Mesendoderm (in vitro differentiated cells): ENCODE results near the gene TRIM22.

ENCODE experiments used
- DNase-seq: peaks from one replicate; pipeline ENCODE4 v3.0.0; 2013
- H2AK5ac ChIP-seq: 2 replicates; pipeline ENCODE4 v1.6.1; 2013; ENCODE audit warnings: low read length, inconsistent platforms
- H2BK120ac ChIP-seq: 2 replicates; pipeline ENCODE4 v1.6.1; 2013; ENCODE audit warnings: low read depth, mild to moderate bottlenecking, low read length, moderate library complexity, mixed read lengths
- H2BK15ac ChIP-seq: replicated peaks from 2 replicates; pipeline ENCODE4 v1.6.1; 2013; ENCODE audit warnings: low read depth, mild to moderate bottlenecking, moderate library complexity
- H2BK5ac ChIP-seq: 2 replicates; pipeline ENCODE4 v1.6.1; 2013; ENCODE audit warnings: low read length, inconsistent platforms
- H3K18ac ChIP-seq: 2 replicates; pipeline ENCODE4 v1.6.1; 2013; ENCODE audit warnings: mild to moderate bottlenecking, low read length, mixed read lengths
- H3K23ac ChIP-seq: one replicate; pipeline ENCODE4 v1.6.1; 2013; ENCODE audit warnings: low read length
- H3K27ac ChIP-seq: 2 replicates; pipeline ENCODE4 v1.5.1; 2013; ENCODE audit warnings: low read depth, mild to moderate bottlenecking, inconsistent platforms, low read length, moderate library complexity
- H3K27me3 ChIP-seq: 2 replicates; pipeline ENCODE4 v1.6.1; 2013; ENCODE audit warnings: low read length, control low read depth, mild to moderate bottlenecking, inconsistent platforms; ENCODE audit not compliant: insufficient read depth, poor library complexity
- H3K36me3 ChIP-seq: 2 replicates; pipeline ENCODE4 v1.6.1; 2013; ENCODE audit warnings: low read length, inconsistent platforms; ENCODE audit not compliant: control insufficient read depth, insufficient read depth
- H3K4ac ChIP-seq: one replicate; pipeline ENCODE4 v1.6.1; 2013; ENCODE audit warnings: low read depth, mild to moderate bottlenecking, low read length, moderate library complexity
- H3K4me1 ChIP-seq: 2 replicates; pipeline ENCODE4 v1.6.1; 2013; ENCODE audit warnings: low read depth, low read length, inconsistent platforms; ENCODE audit not compliant: control insufficient read depth
- H3K4me2 ChIP-seq: 2 replicates; pipeline ENCODE4 v1.6.1; 2013; ENCODE audit warnings: low read length
- H3K4me3 ChIP-seq: 2 replicates; pipeline ENCODE4 v1.5.1; 2013; ENCODE audit warnings: mild to moderate bottlenecking, low read length
- H3K56ac ChIP-seq: one replicate; pipeline ENCODE4 v1.6.1; 2013; ENCODE audit warnings: low read length
- H3K79me1 ChIP-seq: 2 replicates; pipeline ENCODE4 v1.6.1; 2013; ENCODE audit warnings: low read length, inconsistent platforms
- H3K79me2 ChIP-seq: 2 replicates; pipeline ENCODE4 v1.6.1; 2013; ENCODE audit warnings: mild to moderate bottlenecking, low read length; ENCODE audit not compliant: control insufficient read depth, insufficient read depth
- H3K9ac ChIP-seq: 2 replicates; pipeline ENCODE4 v1.6.1; 2013; ENCODE audit warnings: low read length, inconsistent platforms
- H4K5ac ChIP-seq: one replicate; pipeline ENCODE4 v1.6.1; 2013; ENCODE audit warnings: low read length
- H4K8ac ChIP-seq: one replicate; pipeline ENCODE4 v1.6.1; 2013; ENCODE audit warnings: low read depth, mild to moderate bottlenecking, control low read depth, low read length, moderate library complexity
- WGBS: extraction: QIAGEN DNeasy Blood & Tissue Kit; methylation state at CpG from one replicate; pipeline ENCODE4 v1.1.7; 2013; ENCODE audit warnings: low lambda C conversion rate, missing lambda C conversion rate; ENCODE audit not compliant: insufficient coverage; ENCODE audit errors: extremely low coverage; 5-methylcytosine and 5-hydroxymethylcytosine counted together

The TRIM22 gene

DNA sequence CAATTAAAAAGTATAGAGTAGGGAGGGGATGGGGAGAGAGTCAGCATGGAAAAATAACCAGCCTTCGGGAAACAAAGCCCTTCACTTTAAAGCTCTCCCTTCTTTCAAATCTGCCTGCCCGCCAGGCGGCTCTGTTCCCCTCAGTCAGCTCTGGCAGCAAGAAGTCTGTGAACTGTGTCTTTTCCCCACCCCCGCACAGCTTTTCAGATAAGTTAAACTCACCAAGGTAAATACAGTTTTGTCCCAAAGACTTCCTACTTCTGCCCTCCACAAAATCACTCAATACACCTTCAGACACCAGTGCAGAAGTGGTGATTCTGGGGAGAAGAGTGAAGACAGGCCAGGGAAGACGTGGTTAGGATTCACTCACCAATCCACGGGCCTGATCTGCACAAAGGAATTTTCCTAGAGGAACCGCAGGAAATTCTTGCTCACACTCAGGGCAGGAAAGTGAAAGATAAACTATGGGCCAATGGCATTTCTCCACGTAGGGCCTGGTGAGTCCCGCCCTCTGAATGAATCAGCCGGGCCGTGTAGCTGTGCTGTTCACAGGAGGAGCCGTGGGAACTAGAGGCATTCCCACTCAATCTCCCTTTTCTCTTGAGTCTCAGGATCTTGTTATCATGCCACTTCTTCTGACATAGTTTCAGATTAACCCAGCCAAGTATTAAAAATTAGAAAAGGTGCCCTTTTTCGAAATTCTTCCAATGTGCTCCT lies 4.8 kb upstream of the TRIM22 start, which contains the start of gene TRIM5:
TRIM5 (minus strand) TSS at position 429 of the 717 bp plus-strand sequence. CDS start 4,897 bp downstream, outside the sequence.
- no peaks in the 10 kb centered on the region for H3K79me2 ChIP-seq
- peak within 1 kb of the TSS; percentile 4 for H3K4me3 ChIP-seq
- H3K4me2 ChIP-seq: peak within 1 kb of the TSS; percentile 39
- DNase-seq: peak; percentile 98
- H2BK5ac ChIP-seq: no peak within 1 kb of the TSS
- H4K8ac ChIP-seq: no peak within 1 kb of the TSS
- peak within 1 kb of the TSS; percentile 69 for H3K27ac ChIP-seq
- H3K9ac ChIP-seq: peak within 1 kb of the TSS; percentile 53
- H3K18ac ChIP-seq: peak within 1 kb of the TSS; percentile 90
- H3K23ac ChIP-seq: no peak within 1 kb of the TSS
- peaks cover 1% of the 10 kb centered on the region for H3K79me1 ChIP-seq
- no peaks in the 10 kb centered on the region for H3K4me1 ChIP-seq
- peak within 1 kb of the TSS; percentile 72 for H3K56ac ChIP-seq
- no peaks in the 10 kb centered on the region for H3K27me3 ChIP-seq
- no peaks in the 10 kb centered on the region for H3K36me3 ChIP-seq
- WGBS: no CpG with 5 or more reads among the region's 13 CpGs
- peak within 1 kb of the TSS; percentile 70 for H3K4ac ChIP-seq
- H4K5ac ChIP-seq: no peak within 1 kb of the TSS
- H2BK120ac ChIP-seq: peak within 1 kb of the TSS; percentile 74
- peak within 1 kb of the TSS; percentile 25 for H2BK15ac ChIP-seq
- no peak within 1 kb of the TSS for H2AK5ac ChIP-seq

DNA sequence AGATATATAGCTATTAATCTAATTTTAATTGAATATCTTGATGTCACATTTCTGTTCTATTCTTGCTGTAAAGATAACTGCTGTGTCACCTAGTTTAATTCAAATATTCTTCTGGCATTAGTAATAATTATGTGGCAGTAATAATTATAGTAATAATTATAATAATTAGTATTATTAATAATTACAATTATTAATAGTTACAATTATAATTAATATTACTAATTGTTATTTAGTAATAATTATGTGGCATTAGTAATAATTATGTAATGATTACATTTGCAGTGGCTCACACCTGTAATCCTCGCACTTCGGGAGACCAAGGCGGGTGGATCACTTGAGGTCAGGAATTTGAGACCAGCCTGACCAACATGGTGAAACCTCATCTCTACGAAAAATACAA lies 3.2 kb upstream of the TRIM22 start:
- Histone ChIP-seq H3K27ac (no peak overlapping the region), H3K4me2 (no peak overlapping the region), H4K5ac (no peak overlapping the region), H2BK5ac (no peak overlapping the region), H3K4me3 (no peak overlapping the region), H2AK5ac (no peak overlapping the region), H4K8ac (no peak overlapping the region), H3K56ac (no peak overlapping the region), H3K4me1 (peaks cover 2% of the 10 kb centered on the region), H3K79me2 (no peaks in the 10 kb centered on the region), H3K36me3 (no peaks in the 10 kb centered on the region), H3K27me3 (no peaks in the 10 kb centered on the region), H3K23ac (no peak overlapping the region), H2BK15ac (no peak overlapping the region), H3K9ac (no peak overlapping the region), H3K79me1 (peaks cover 1% of the 10 kb centered on the region), H3K4ac (no peak overlapping the region), H3K18ac (no peak overlapping the region), H2BK120ac (no peak overlapping the region)
- no peak for DNase-seq
- WGBS: no CpG with 5 or more reads among the region's 4 CpGs

DNA sequence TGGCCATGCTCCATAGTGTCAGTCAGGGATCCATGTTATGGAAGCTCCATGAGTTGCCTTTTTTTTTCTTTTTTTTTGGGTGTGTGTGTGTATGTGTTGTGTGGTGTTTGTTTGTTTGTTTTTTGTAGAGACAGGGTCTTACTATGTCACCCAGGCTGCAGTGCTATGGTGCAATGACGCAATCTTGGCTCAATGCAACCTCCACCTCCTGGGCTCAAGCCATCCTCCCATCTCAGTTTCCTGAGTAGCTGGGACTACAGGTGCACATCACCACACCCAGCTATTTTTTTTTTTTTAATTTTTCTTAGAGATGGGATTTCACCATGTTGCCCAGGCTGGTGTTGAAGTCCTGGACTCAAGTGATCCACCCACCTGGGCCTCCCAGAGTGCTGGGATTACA lies 1.1 kb upstream of the TRIM22 start:
- Histone ChIP-seq H3K27me3 (no peaks in the 10 kb centered on the region), H4K8ac (no peak overlapping the region), H3K4me1 (peaks cover 2% of the 10 kb centered on the region), H3K18ac (no peak overlapping the region), H3K79me1 (no peaks in the 10 kb centered on the region), H3K56ac (no peak overlapping the region), H4K5ac (no peak overlapping the region), H3K36me3 (no peaks in the 10 kb centered on the region), H3K27ac (no peak overlapping the region), H3K9ac (no peak overlapping the region), H2BK5ac (no peak overlapping the region), H2BK120ac (no peak overlapping the region), H3K4ac (no peak overlapping the region), H2AK5ac (no peak overlapping the region), H3K23ac (no peak overlapping the region), H3K79me2 (no peaks in the 10 kb centered on the region), H3K4me3 (no peak overlapping the region), H3K4me2 (no peak overlapping the region), H2BK15ac (no peak overlapping the region)
- WGBS: no CpG with 5 or more reads among the region's 1 CpG
- no peak for DNase-seq

DNA sequence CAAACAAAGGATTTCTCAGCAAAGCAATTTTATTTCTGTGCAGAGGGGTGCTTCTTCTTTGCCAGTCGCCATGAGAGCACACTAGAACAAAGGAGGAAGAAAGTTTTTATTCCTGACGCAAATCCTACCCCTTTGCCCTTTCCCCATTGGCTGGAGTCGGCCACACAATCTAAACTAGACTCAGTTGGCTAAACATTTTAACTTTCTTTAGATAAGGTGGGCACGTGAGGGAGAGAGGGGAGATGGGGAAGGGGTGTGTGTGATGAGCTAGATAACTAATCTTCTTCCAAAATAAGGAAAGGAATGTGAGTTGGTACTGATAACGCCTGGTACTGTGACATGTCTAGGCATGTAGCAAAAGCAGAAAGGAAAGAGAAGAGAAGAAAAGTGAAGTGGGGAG lies 626 bp downstream of the TRIM22 start:
- no peak overlapping the region for H3K56ac ChIP-seq
- H4K5ac ChIP-seq: no peak overlapping the region
- no peak overlapping the region for H2BK5ac ChIP-seq
- H3K4ac ChIP-seq: peak overlapping the region; percentile 21
- H3K4me3 ChIP-seq: no peak overlapping the region
- H2BK120ac ChIP-seq: no peak overlapping the region
- peak; percentile 15 for DNase-seq
- no peak overlapping the region for H3K27ac ChIP-seq
- H2AK5ac ChIP-seq: no peak overlapping the region
- no peaks in the 10 kb centered on the region for H3K79me2 ChIP-seq
- peaks cover 2% of the 10 kb centered on the region for H3K4me1 ChIP-seq
- H3K4me2 ChIP-seq: no peak overlapping the region
- H2BK15ac ChIP-seq: no peak overlapping the region
- no peaks in the 10 kb centered on the region for H3K79me1 ChIP-seq
- WGBS: no CpG with 5 or more reads among the region's 5 CpGs
- no peaks in the 10 kb centered on the region for H3K36me3 ChIP-seq
- no peak overlapping the region for H4K8ac ChIP-seq
- H3K23ac ChIP-seq: no peak overlapping the region
- H3K18ac ChIP-seq: peak overlapping the region; percentile 11
- H3K9ac ChIP-seq: no peak overlapping the region
- H3K27me3 ChIP-seq: no peaks in the 10 kb centered on the region

DNA sequence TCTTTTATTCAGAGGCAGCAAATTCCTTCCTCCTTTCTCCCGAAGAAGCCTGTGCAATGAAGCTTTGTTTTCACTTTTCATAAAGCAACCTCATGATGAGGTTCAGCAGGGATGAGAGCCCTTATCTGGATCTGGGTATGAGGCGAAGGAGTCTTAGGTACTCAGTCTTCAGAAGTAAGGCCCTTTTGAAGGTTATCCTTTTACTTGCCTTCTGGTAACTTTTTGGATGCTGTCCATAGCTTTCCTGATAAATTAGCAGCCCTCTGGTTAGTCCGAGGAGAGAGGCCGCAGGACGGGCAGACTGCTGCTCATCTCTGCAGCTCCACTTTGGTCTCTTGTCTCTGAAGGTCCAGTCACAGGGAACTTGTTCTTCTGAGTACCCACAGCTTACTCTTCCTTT lies 1.1 kb downstream of the TRIM22 start:
- H3K18ac ChIP-seq: no peak overlapping the region
- peak overlapping the region; percentile 13 for H2BK120ac ChIP-seq
- H3K4me3 ChIP-seq: no peak overlapping the region
- H4K8ac ChIP-seq: no peak overlapping the region
- no peak overlapping the region for H2BK15ac ChIP-seq
- DNase-seq: no peak
- H3K4me2 ChIP-seq: no peak overlapping the region
- peak overlapping the region; percentile 42 for H3K56ac ChIP-seq
- no peak overlapping the region for H3K27ac ChIP-seq
- H3K23ac ChIP-seq: no peak overlapping the region
- WGBS: no CpG with 5 or more reads among the region's 5 CpGs
- no peaks in the 10 kb centered on the region for H3K27me3 ChIP-seq
- H3K79me2 ChIP-seq: no peaks in the 10 kb centered on the region
- peak overlapping the region; percentile 55 for H2BK5ac ChIP-seq
- no peak overlapping the region for H4K5ac ChIP-seq
- H3K4ac ChIP-seq: no peak overlapping the region
- H3K9ac ChIP-seq: no peak overlapping the region
- H3K79me1 ChIP-seq: no peaks in the 10 kb centered on the region
- H2AK5ac ChIP-seq: no peak overlapping the region
- H3K36me3 ChIP-seq: no peaks in the 10 kb centered on the region
- peaks cover 2% of the 10 kb centered on the region for H3K4me1 ChIP-seq
